NCI-H1105 (cell line): Measurements from ENCODE around the gene BTBD9.

Experiments
- DNase-seq: peaks from one replicate; lab custom pipeline; 2025; lab: John Stamatoyannopoulos, UW

BTBD9 gene

GRCh38 chr6:38341496-38341895 is 298.2 kb downstream of the BTBD9 start:
- DNase-seq: no peak

GRCh38 chr6:38339914-38340313 is 299.8 kb downstream of the BTBD9 start:
- DNase-seq: no peak

- no peak for DNase-seq
These were observed 301.8 kb downstream of the BTBD9 start for GRCh38 chr6:38337819-38338465.

GRCh38 chr6:38336922-38337321 is 302.8 kb downstream of the BTBD9 start:
- DNase-seq: no peak

GRCh38 chr6:38326837-38327236 is 312.9 kb downstream of the BTBD9 start:
- no peak for DNase-seq

GRCh38 chr6:38323216-38323615 is 316.5 kb downstream of the BTBD9 start:
- DNase-seq: no peak

- no peak for DNase-seq
These were observed 317.6 kb downstream of the BTBD9 start for GRCh38 chr6:38322138-38322537.

GRCh38 chr6:38320843-38321242 is 318.9 kb downstream of the BTBD9 start:
- DNase-seq: no peak

- no peak for DNase-seq
These were observed 319.4 kb downstream of the BTBD9 start for GRCh38 chr6:38320358-38320757.

- no peak for DNase-seq
These were observed 320.2 kb downstream of the BTBD9 start for GRCh38 chr6:38319256-38320212.

- DNase-seq: no peak
These were observed 323.4 kb downstream of the BTBD9 start for GRCh38 chr6:38316099-38316868.

GRCh38 chr6:38311201-38311600 is 328.5 kb downstream of the BTBD9 start:
- no peak for DNase-seq

- no peak for DNase-seq
These were observed 329.7 kb downstream of the BTBD9 start for GRCh38 chr6:38310061-38310460.

- no peak for DNase-seq
These were observed 332.0 kb downstream of the BTBD9 start for GRCh38 chr6:38307740-38308139.

- DNase-seq: no peak
These were observed 332.8 kb downstream of the BTBD9 start for GRCh38 chr6:38306931-38307330.

GRCh38 chr6:38305995-38306681 is 333.6 kb downstream of the BTBD9 start:
- DNase-seq: no peak

- DNase-seq: no peak
These were observed 336.9 kb downstream of the BTBD9 start for GRCh38 chr6:38302838-38303237.

GRCh38 chr6:38302081-38302480 is 337.6 kb downstream of the BTBD9 start:
- no peak for DNase-seq

- DNase-seq: no peak
These were observed 349.5 kb downstream of the BTBD9 start for GRCh38 chr6:38290133-38290799.

- no peak for DNase-seq
These were observed 352.2 kb downstream of the BTBD9 start for GRCh38 chr6:38287487-38287886.

GRCh38 chr6:38284802-38285394 is 354.8 kb downstream of the BTBD9 start:
- no peak for DNase-seq
